IMR-90 (cell line): ENCODE results near the gene ANKRD11. TPM values are rescaled to one million over a fixed set of nuclear protein-coding genes. Genes with fewer than 3 reads are reported as not detected.

Experiments
- ATAC-seq: fragments of 200-7000 bp; cut with Tn5 transposase; 2 replicates; pipeline ENCODE4 v1.9.1; 2020; ENCODE audit warnings: low read depth, mild to moderate bottlenecking, moderate library complexity
- BruUV-seq: library from RNA; stranded (reverse); fragments of 400-500 nt; replicated peaks from 2 replicates; lab custom pipeline; 2021; lab: Mats Ljungman, UMichigan
- CTCF ChIA-PET: fragments of 300-600 bp; formaldehyde crosslinking; extraction: SDS; loops from one replicate; lab custom pipeline; 2021; ENCODE audit warnings: antibody characterized with exemption; lab: Yijun Ruan, JAX
- POLR2A ChIA-PET: fragments of 300-600 bp; sonication (Branson Sonifier 250); formaldehyde crosslinking; loops from one replicate; lab custom pipeline; 2022; ENCODE audit warnings: antibody characterized with exemption; ENCODE audit not compliant: unreplicated experiment; lab: Charles Lee
- DNase-seq: peaks from one replicate; pipeline ENCODE4 v3.0.0; 2013
- H2AFZ ChIP-seq: replicated peaks from 2 replicates; pipeline ENCODE3; 2013; ENCODE audit warnings: low read length, mild to moderate bottlenecking; ENCODE audit not compliant: poor library complexity
- H2AK5ac ChIP-seq: 2 replicates; pipeline ENCODE4 v1.6.1; 2013; ENCODE audit warnings: low read depth, low read length, inconsistent platforms
- H2AK9ac ChIP-seq: replicated peaks from 2 replicates; pipeline ENCODE3; 2013; ENCODE audit warnings: mild to moderate bottlenecking, low read depth, low read length, moderate library complexity; ENCODE audit not compliant: poor library complexity
- H2BK120ac ChIP-seq: 2 replicates; pipeline ENCODE4 v1.6.1; 2013; ENCODE audit warnings: low read depth, low read length, inconsistent platforms
- H2BK15ac ChIP-seq: 3 replicates; pipeline ENCODE4 v1.6.1; 2013; ENCODE audit warnings: low read depth, low read length, inconsistent platforms
- H2BK20ac ChIP-seq: 2 replicates; pipeline ENCODE4 v1.6.1; 2013; ENCODE audit warnings: low read depth, mild to moderate bottlenecking, inconsistent platforms, low read length, moderate library complexity
- H2BK5ac ChIP-seq: 2 replicates; pipeline ENCODE4 v1.6.1; 2013; ENCODE audit warnings: mild to moderate bottlenecking, low read depth, low read length, inconsistent platforms; ENCODE audit not compliant: poor library complexity, severe bottlenecking
- H3K14ac ChIP-seq: replicated peaks from 2 replicates; pipeline ENCODE4 v1.6.1; 2013; ENCODE audit warnings: low read depth, low read length, inconsistent platforms
- H3K18ac ChIP-seq: 2 replicates; pipeline ENCODE4 v1.6.1; 2013; ENCODE audit warnings: low read depth, low read length, control low read depth
- H3K23ac ChIP-seq: 2 replicates; pipeline ENCODE4 v1.6.1; 2013; ENCODE audit warnings: low read depth, low read length, inconsistent platforms
- H3K27ac ChIP-seq: 2 replicates; pipeline ENCODE4 v1.5.1; 2013; ENCODE audit warnings: mild to moderate bottlenecking, control low read depth, low read length; ENCODE audit not compliant: insufficient read depth
- H3K27me3 ChIP-seq: 2 replicates; pipeline ENCODE4 v1.6.1; 2013; ENCODE audit warnings: low read length; ENCODE audit not compliant: control insufficient read depth, insufficient read depth
- H3K36me3 ChIP-seq: 2 replicates; pipeline ENCODE4 v1.6.1; 2013; ENCODE audit warnings: low read length, mixed read lengths; ENCODE audit not compliant: control insufficient read depth, insufficient read depth
- H3K4ac ChIP-seq: 2 replicates; pipeline ENCODE4 v1.6.1; 2013; ENCODE audit warnings: low read depth, low read length, inconsistent platforms
- H3K4me1 ChIP-seq: 2 replicates; pipeline ENCODE4 v1.6.1; 2013; ENCODE audit warnings: low read length, mixed read lengths; ENCODE audit not compliant: control insufficient read depth, insufficient read depth
- H3K4me2 ChIP-seq: 2 replicates; pipeline ENCODE4 v1.6.1; 2013; ENCODE audit warnings: low read depth, mild to moderate bottlenecking, control low read depth, low read length, moderate library complexity
- H3K4me3 ChIP-seq: 2 replicates; pipeline ENCODE4 v1.5.1; 2013; ENCODE audit warnings: low read depth, mild to moderate bottlenecking, control low read depth, low read length, moderate library complexity; ENCODE audit not compliant: insufficient read depth
- H3K56ac ChIP-seq: 2 replicates; pipeline ENCODE4 v1.6.1; 2013; ENCODE audit warnings: low read length, inconsistent platforms; ENCODE audit not compliant: insufficient read depth; ENCODE audit errors: extremely low read depth
- H3K79me1 ChIP-seq, 2 experiments: 2 replicates each; pipeline ENCODE4 v1.6.1; 2013; ENCODE audit warnings: low read length in 2 of 2, inconsistent platforms in 1 of 2, low read depth in 1 of 2
- H3K9ac ChIP-seq: 2 replicates; pipeline ENCODE4 v1.6.1; 2013; ENCODE audit warnings: low read depth, low read length, control low read depth
- H3K9me1 ChIP-seq: 2 replicates; pipeline ENCODE4 v1.6.1; 2013; ENCODE audit warnings: low read length, inconsistent platforms; ENCODE audit not compliant: insufficient read depth
- H3K9me3 ChIP-seq: 2 replicates; pipeline ENCODE4 v1.6.1; 2013; ENCODE audit warnings: low read length; ENCODE audit not compliant: control insufficient read depth, insufficient read depth
- H4K20me1 ChIP-seq: 2 replicates; pipeline ENCODE4 v1.6.1; 2013; ENCODE audit warnings: low read length, inconsistent platforms; ENCODE audit not compliant: insufficient read depth
- H4K5ac ChIP-seq: 2 replicates; pipeline ENCODE4 v1.6.1; 2013; ENCODE audit warnings: mild to moderate bottlenecking, low read depth, low read length, control low read depth
- H4K8ac ChIP-seq, 2 experiments: 2 replicates each; pipeline ENCODE4 v1.6.1; 2013; ENCODE audit warnings: low read depth in 2 of 2, low read length in 2 of 2, control low read depth in 1 of 2, inconsistent platforms in 1 of 2
- H4K91ac ChIP-seq: 2 replicates; pipeline ENCODE4 v1.6.1; 2013; ENCODE audit warnings: low read depth, low read length, inconsistent platforms; ENCODE audit not compliant: insufficient read depth
- CHD1 ChIP-seq: IDR thresholded peaks from 2 replicates; pipeline ENCODE4 v1.6.1; 2012; ENCODE audit warnings: low read depth, low read length, improper control_type of control experiment
- MAFK ChIP-seq: IDR thresholded peaks from 2 replicates; pipeline ENCODE4 v1.6.1; 2012; ENCODE audit warnings: low read depth, low read length, improper control_type of control experiment
- MAZ ChIP-seq: IDR thresholded peaks from 2 replicates; pipeline ENCODE4 v1.6.1; 2012; ENCODE audit warnings: low read depth, mild to moderate bottlenecking, low read length, improper control_type of control experiment, moderate library complexity, borderline replicate concordance
- MXI1 ChIP-seq: IDR thresholded peaks from 2 replicates; pipeline ENCODE4 v1.6.1; 2012; ENCODE audit warnings: low read depth, mild to moderate bottlenecking, low read length, moderate library complexity, borderline replicate concordance
- NFE2L2 ChIP-seq: fragments of 150-350 bp; IDR thresholded peaks from 2 replicates; pipeline ENCODE4 v1.6.1; 2016; ENCODE audit warnings: low read depth, mild to moderate bottlenecking, low read length
- POLR2A ChIP-seq: IDR thresholded peaks from 2 replicates; pipeline ENCODE4 v1.6.1; 2012; ENCODE audit warnings: mild to moderate bottlenecking, low read depth, low read length
- SMC3 ChIP-seq: fragments of 150-350 bp; IDR thresholded peaks from 2 replicates; pipeline ENCODE4 v1.6.1; 2016; ENCODE audit warnings: low read depth, mild to moderate bottlenecking, antibody characterized with exemption, low read length, moderate library complexity
- WGBS, 2 experiments: methylation state at CpG; one replicate each; pipeline versions ENCODE4 v1.1.5 to v1.1.7; 2013; ENCODE audit warnings: missing lambda C conversion rate in 2 of 2; ENCODE audit not compliant: insufficient read length in 1 of 2; ENCODE audit errors: extremely low coverage in 2 of 2; 5-methylcytosine and 5-hydroxymethylcytosine counted together
- dilution Hi-C: fragments of 300-500 bp; cut with HindIII; formaldehyde crosslinking; loops from one replicate; pipeline ENCODE4 v1.14.3; 2018; ENCODE audit warnings: low sequenced_read_pairs; ENCODE audit not compliant: unreplicated experiment
- in situ Hi-C: fragments of 300-500 bp; cut with MboI; formaldehyde crosslinking; loops from 3 replicates; pipeline ENCODE4 v1.14.3; 2019; ENCODE audit warnings: low sequenced_read_pairs, inconsistent platforms, mixed read lengths
- intact Hi-C: fragments of 100-400 bp; cut with micrococcal nuclease; formaldehyde crosslinking; loops from 2 replicates; pipeline ENCODE4 v1.10.0; 2022
- polyA plus RNA-seq, 3 experiments: library from polyadenylated mRNA; depleted of rRNA; stranded (reverse); fragments of >200 nt; gene quantifications; 2 replicates each; pipeline ENCODE4 v1.2.3, GENCODE V29; 2012; ENCODE audit warnings: low replicate concordance in 1 of 3
- total RNA-seq: library from RNA; depleted of rRNA; stranded (reverse); fragments of >200 nt; gene quantifications from 2 replicates; pipeline ENCODE4 v1.2.3, GENCODE V29; 2012
- TF ChIP-seq, protein P1 (sequence below): fragments of 150-350 bp; IDR thresholded peaks from 2 replicates; pipeline ENCODE4 v1.6.1; 2017; ENCODE audit warnings: mild to moderate bottlenecking, antibody characterized with exemption, low read length, low read depth
- TF ChIP-seq, protein P2 (sequence below): conservative IDR thresholded peaks from 2 replicates; pipeline ENCODE4 v1.5.1; 2012; ENCODE audit warnings: mild to moderate bottlenecking, low read depth, low read length, improper control_type of control experiment
- TF ChIP-seq, protein P3 (sequence below): fragments of 150-350 bp; IDR thresholded peaks from 2 replicates; pipeline ENCODE4 v1.6.1; 2016; ENCODE audit warnings: low read depth, mild to moderate bottlenecking, low read length, moderate library complexity, borderline replicate concordance

Gene ANKRD11
- total and polyA plus RNA-seq, 2 of the 4 experiments (the other 2 are of a cell fraction) = 46.8 to 71.9 TPM

DNA sequence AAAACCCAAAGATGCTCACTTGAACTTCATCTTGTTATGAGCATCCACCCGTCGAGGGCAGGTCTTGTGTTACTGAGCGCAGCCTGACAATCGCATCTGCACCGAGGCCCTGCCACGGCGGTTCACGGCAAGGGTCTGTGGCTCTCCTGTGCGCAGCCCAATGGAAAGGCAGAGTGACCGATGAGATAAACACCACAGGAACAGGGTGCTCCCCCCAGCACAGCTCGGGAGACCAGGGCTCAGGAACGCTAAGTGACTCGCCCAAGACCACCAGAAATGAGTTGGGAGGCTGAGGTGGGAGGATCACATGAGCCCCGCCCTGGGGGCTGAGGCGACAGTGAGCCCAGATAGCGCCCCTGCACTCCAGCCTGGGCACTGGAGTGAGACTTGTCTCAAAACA lies 134.7 kb downstream of the ANKRD11 start:
- H2BK5ac ChIP-seq = no peak overlapping the region
- H3K23ac ChIP-seq = no peak overlapping the region
- H3K27ac ChIP-seq = no peak overlapping the region
- intact Hi-C loops = no loop called here
- H2AK5ac ChIP-seq = no peak overlapping the region
- no peaks in the 10 kb centered on the region for H3K9me3 ChIP-seq
- H3K56ac ChIP-seq = no peak overlapping the region
- CTCF ChIA-PET = no interaction called here
- in situ Hi-C loops = no loop called here
- no peak for TF ChIP-seq SMC3
- TF ChIP-seq NFE2L2 = no peak
- no peak for TF ChIP-seq MXI1
- no peak for TF ChIP-seq CHD1
- no peak for TF ChIP-seq MAZ
- TF ChIP-seq MAFK = no peak
- TF ChIP-seq, protein P1, sequence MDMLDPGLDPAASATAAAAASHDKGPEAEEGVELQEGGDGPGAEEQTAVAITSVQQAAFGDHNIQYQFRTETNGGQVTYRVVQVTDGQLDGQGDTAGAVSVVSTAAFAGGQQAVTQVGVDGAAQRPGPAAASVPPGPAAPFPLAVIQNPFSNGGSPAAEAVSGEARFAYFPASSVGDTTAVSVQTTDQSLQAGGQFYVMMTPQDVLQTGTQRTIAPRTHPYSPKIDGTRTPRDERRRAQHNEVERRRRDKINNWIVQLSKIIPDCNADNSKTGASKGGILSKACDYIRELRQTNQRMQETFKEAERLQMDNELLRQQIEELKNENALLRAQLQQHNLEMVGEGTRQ = no peak
- TF ChIP-seq, protein P2, sequence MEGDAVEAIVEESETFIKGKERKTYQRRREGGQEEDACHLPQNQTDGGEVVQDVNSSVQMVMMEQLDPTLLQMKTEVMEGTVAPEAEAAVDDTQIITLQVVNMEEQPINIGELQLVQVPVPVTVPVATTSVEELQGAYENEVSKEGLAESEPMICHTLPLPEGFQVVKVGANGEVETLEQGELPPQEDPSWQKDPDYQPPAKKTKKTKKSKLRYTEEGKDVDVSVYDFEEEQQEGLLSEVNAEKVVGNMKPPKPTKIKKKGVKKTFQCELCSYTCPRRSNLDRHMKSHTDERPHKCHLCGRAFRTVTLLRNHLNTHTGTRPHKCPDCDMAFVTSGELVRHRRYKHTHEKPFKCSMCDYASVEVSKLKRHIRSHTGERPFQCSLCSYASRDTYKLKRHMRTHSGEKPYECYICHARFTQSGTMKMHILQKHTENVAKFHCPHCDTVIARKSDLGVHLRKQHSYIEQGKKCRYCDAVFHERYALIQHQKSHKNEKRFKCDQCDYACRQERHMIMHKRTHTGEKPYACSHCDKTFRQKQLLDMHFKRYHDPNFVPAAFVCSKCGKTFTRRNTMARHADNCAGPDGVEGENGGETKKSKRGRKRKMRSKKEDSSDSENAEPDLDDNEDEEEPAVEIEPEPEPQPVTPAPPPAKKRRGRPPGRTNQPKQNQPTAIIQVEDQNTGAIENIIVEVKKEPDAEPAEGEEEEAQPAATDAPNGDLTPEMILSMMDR = no peak
- TF ChIP-seq, protein P3, sequence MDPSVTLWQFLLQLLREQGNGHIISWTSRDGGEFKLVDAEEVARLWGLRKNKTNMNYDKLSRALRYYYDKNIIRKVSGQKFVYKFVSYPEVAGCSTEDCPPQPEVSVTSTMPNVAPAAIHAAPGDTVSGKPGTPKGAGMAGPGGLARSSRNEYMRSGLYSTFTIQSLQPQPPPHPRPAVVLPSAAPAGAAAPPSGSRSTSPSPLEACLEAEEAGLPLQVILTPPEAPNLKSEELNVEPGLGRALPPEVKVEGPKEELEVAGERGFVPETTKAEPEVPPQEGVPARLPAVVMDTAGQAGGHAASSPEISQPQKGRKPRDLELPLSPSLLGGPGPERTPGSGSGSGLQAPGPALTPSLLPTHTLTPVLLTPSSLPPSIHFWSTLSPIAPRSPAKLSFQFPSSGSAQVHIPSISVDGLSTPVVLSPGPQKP = no peak
- no peak for TF ChIP-seq POLR2A
- H4K5ac ChIP-seq = no peak overlapping the region
- H3K27me3 ChIP-seq = no peaks in the 10 kb centered on the region
- H2AFZ ChIP-seq = no peak overlapping the region
- H2BK20ac ChIP-seq = no peak overlapping the region
- H3K4me1 ChIP-seq = peaks cover 19% of the 10 kb centered on the region
- peaks cover 22 to 94% of the 10 kb centered on the region in 2 experiments; a peak in 3 of 4 replicates for H3K79me1 ChIP-seq
- no peak overlapping the region for H3K4me2 ChIP-seq
- no peak overlapping the region for H3K4me3 ChIP-seq
- H4K91ac ChIP-seq = no peak overlapping the region
- no peak overlapping the region for H2AK9ac ChIP-seq
- 95% methylated on average over 11 of the region's 16 CpGs; no CpG with 5 or more reads in 1 of the 2 experiments for WGBS, 2 experiments
- peaks cover 72% of the 10 kb centered on the region for H3K9me1 ChIP-seq
- H2BK15ac ChIP-seq = no peak overlapping the region
- H3K18ac ChIP-seq = no peak overlapping the region
- no peak overlapping the region for H2BK120ac ChIP-seq
- BruUV-seq = no TSS peak
- DNase-seq = no peak
- H4K8ac ChIP-seq = no peak overlapping the region
- no peak overlapping the region for H3K9ac ChIP-seq
- peaks cover 99% of the 10 kb centered on the region for H4K20me1 ChIP-seq
- dilution Hi-C loops = no loop called here
- no peak for ATAC-seq
- no peak overlapping the region for H3K14ac ChIP-seq
- POLR2A ChIA-PET = no interaction called here
- H3K36me3 ChIP-seq = peaks cover 7% of the 10 kb centered on the region
- H3K4ac ChIP-seq = no peak overlapping the region
